ENCODE data around the gene ACTRT2.

The ACTRT2 gene

GRCh38 chr1:3052501-3052900 is 31.2 kb downstream of the ACTRT2 start:
- DNase-seq (ENCODE audit: low read depth in 2 of 2, low spot score in 1 of 2): no peak

GRCh38 chr1:3053366-3053980 is 32.2 kb downstream of the ACTRT2 start:
- DNase-seq (ENCODE audit: low read depth in 2 of 2, low spot score in 1 of 2): no peak

GRCh38 chr1:3053986-3054385 is 32.7 kb downstream of the ACTRT2 start:
- DNase-seq (ENCODE audit: low read depth in 2 of 2, low spot score in 1 of 2): no peak

DNA sequence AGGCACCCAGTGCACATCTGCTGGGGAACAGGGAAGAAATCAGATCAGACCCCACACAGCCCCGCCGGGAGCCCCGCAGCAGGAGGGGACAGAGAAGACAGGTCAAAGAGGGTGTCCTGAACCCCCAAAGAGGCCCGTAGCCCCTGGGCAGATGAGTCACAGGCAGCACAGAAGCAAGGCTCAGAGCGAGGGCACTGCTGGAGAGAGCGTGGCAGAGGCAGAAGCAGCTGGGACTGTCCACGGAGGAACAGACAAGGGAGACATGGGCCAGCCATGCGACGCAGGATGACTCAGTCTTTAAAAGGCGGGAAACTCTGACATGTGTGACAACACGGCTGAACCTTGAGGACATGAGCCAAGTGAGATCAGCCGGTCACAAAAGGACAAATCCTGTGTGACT is 33.2 kb downstream of the ACTRT2 start:
- no peak for DNase-seq (ENCODE audit: low read depth in 2 of 2, low spot score in 1 of 2)

DNA sequence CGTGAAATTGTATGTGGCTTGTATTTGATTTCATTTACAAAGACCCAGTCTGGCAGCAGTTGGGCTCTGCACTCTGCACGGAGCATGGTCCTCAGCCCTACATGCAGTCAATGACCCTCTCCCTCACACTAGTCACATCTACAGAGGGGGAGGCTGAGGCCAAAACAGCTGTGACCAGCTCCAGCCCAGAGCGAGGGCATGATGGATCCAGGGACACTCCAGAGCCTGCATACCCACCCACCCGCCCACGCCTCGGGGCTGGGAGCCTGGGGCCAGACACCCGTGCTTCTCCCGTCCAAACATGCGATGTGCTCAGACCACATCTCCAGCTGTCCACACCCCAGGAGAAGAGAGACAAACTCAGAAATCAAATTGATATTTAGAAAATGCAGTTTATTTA is 33.8 kb downstream of the ACTRT2 start:
- no peak for DNase-seq (ENCODE audit: low read depth in 2 of 2, low spot score in 1 of 2)

DNA sequence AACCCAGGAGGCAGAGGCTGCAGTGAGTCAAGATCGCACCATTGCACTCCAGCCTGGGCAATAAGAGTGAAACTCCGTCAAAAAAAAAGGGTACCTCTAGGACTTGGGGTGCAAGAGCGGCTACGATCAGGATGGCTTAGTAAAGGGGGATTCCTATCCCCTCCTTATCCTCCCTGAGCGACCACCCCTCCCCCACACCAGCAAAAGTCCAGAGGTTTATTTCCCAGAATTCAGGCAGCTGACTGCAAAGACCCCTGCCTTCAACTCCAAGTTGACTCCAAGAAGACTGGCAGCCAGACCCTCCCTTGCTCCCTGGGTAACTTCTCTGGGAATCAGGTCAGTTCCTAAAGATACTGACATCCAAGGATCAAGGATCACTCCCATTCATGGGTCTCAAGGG is 35.4 kb downstream of the ACTRT2 start:
- DNase-seq (ENCODE audit: low read depth in 2 of 2, low spot score in 1 of 2): no peak

DNA sequence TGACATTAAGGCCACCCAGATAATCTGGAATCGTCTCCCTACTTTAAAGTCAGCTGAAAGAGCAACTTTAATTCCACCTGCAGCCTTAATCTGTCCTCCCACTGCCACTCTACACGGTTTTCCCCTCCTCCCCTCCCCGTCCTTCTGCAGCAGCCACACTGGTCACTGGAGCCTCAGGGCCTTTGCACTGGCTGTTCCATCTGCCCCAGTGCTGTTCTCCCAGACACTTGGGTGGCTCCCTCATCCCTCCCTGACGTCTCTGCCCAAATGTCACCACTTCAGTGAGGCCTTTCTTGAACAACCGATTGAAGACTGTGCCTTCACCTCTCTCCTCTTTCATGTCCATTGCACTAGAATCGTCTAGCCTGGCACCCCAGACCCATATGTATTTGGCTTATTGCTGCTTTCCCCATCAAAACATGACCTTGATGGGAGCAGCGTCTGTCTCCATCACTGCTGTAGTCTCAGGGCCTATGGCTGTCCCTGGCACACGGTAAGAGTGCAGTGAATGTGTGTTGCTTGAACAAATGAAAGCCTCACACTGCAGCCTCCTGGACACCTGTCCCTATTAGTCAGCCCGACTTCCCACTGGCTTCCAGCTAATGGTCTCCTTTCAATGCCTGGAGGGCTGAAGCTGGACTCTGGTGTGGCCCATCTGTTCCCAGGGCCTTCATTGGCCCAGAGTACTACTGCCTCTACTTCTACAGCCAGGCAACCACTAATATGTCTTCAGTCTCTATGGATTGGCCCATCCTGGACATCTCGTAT is 37.2 kb downstream of the ACTRT2 start:
- DNase-seq (ENCODE audit: low read depth in 2 of 2, low spot score in 1 of 2): no peak

GRCh38 chr1:3060127-3060526 is 38.9 kb downstream of the ACTRT2 start:
- no peak for DNase-seq (ENCODE audit: low read depth in 2 of 2, low spot score in 1 of 2)

DNA sequence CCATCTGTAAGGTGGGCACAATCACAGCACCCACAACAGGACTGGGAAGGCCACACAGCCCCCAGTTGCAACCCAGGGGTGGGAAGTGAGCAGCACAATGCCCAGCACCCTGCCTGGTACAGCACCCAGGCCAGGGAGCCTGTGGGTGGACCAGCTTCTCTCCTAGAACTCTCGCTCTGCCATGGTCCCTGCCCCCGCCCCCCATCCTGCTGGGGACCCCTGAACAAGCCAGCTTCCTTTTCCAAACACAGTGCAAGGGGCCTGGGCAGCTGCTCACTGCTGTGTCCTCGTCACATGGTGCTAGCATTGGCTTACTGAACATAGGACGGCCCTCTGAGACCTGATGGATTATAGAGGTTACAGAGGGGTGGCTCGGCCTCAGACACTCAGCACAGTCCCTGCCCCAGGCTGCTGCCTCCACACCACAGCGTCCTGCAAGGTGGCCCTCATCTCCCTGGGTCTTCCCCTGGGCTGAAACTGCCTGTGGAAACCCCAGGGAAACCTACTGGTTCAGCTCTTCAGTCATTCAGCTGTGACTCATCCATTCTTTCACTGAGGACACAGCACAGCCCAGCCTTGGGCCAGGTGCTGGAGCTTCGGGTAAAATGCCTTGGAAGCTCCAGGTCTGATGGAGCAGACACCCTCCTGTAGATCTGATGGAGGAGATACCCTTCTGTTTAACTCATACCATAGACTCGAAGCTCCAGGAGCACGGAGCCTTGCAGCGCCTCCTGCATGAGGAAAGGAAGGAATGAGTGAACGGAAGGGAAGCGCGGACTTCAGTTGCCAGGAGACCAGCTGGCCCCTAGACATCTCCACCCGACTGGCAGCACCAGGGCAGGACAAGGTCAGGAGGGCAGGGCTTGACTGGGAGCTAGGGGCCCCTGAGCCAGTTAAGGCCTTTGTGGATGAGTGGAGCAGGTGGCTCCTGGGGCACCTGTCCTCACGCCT is 39.6 kb downstream of the ACTRT2 start:
- no peak for DNase-seq (ENCODE audit: low read depth in 2 of 2, low spot score in 1 of 2)

- DNase-seq (ENCODE audit: low read depth in 2 of 2, low spot score in 1 of 2): no peak
Observed at GRCh38 chr1:3061566-3061965, 40.3 kb downstream of the ACTRT2 start.

- DNase-seq (ENCODE audit: low read depth in 2 of 2, low spot score in 1 of 2): no peak
Observed at GRCh38 chr1:3061981-3062615, 40.8 kb downstream of the ACTRT2 start.

DNA sequence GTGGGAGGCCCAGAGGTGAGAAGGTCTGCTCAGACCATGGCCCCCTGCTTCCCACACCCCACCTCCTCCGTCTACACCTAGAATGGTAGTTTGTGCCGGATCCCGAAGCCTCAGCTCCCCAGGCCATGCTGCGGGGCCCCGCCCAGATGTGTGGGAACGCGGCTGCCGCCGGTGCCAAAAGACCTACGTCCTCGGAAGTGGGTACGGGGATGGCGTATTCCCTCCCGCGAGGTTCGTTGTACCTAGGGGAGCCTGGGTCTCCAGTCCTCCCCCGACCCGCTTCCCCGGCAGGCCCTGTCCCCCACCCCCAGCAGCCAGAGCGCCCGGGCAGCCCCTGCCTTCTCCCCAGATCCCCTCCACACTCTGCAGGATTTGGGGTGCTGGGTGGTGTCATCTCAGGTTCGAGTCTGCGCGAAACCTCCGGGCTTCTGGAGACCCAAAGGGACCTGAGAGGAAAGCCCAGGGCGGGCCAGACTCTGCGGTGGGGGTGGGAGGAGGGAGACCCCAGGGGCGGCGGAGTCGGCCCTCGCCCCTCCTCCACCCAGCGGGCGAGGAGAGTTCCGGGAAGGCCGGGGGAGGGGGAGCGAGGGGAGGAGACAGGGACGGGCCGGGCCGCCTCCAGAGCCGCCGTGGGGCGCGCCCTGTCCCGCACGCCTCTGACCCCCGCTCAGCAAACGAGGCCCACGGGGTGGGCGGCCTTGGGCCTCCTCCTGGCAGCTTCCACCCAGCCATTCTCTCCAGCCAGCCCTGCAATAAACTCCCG is 41.5 kb downstream of the ACTRT2 start:
- no peak for DNase-seq (ENCODE audit: low read depth in 2 of 2, low spot score in 1 of 2)

DNA sequence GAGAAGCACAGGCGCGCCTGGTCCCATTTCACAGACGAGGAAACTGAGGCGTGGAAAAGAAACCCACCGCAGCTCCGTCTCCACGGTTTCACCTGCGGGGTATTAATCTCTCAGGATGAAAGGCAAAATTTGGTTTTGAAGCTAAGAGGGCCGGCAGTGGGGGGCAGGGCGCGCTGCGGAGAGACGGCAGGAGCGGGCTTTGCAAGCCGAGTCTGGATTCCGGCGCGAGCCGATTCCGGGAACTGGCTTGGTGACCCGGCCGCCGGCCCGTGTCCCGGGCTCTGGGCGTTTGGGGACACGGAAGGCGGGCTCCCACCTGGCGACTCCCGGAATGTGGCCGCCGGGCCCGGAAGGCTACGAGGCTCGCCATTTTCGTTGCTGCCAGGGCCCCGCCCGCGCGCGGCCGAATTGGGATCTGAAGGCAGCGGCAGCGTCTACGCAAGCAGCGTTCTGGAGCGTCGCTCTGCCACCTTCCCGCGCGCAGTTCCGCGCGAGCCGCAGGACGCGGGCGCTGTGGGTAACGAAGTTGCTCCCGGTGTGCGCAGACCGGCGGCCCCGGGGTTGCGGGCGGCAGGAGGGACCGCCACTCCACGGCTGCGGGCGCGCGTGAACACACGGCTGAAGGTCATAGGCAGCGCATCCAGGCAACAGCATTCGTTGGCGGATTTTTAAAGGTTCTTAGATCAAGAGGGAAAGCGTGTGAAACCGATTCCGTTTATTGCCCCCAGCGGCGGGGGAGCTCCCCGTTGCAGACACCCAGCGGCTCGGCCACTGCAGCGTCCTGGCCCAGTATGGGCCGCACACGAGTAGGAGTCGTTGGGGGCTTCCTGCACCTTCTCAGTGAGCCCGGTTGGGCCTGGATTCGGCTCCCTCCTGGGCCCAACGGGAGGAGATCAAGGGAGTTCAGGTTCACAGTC is 42.4 kb downstream of the ACTRT2 start:
- DNase-seq (ENCODE audit: low read depth in 2 of 2, low spot score in 1 of 2): no peak

- no peak for DNase-seq (ENCODE audit: low read depth in 2 of 2, low spot score in 1 of 2)
Observed at GRCh38 chr1:3064296-3064850, 43.1 kb downstream of the ACTRT2 start.

DNA sequence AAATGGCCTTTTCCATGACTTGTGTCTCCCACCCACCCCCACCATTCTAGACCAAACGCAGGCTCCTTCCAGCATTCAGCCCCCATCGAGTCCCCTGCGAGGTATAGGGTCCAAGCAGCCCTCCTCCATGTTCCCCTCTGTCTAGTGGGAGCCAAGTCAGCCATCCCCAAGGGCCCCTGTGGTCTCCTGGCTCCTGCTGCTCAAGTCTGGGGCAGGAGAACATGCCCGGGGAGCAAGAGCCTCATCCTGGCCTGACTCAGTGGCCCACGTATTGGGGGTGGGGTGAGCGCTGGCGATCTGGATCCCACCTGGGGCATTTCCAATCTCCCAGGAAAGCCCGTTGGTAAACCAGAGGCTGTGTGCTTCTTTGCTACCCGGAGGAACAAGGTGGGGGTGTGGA is 43.6 kb downstream of the ACTRT2 start:
- DNase-seq (ENCODE audit: low read depth in 2 of 2, low spot score in 1 of 2): no peak

GRCh38 chr1:3065396-3065795 is 44.1 kb downstream of the ACTRT2 start:
- no peak for DNase-seq (ENCODE audit: low read depth in 2 of 2, low spot score in 1 of 2)

DNA sequence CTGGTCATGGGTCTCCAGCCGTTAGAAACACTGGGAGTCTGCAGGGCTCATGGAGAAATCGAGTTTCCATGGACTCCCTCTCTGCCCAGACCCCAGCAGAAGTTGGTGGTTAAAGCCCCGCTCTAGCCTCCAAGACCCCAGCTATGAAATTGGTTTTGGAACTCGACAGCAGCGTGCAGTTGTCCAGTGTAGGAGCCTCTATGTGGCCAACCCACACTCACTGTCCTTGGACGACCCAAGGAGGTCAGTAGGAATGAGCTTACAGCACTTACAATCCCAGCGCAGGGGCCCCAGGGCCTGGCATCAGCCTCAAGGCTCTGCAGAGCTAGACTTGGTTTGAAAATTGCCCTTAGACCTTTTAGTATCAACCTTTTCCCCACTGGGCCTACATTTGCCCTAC is 44.5 kb downstream of the ACTRT2 start:
- no peak for DNase-seq (ENCODE audit: low read depth in 2 of 2, low spot score in 1 of 2)

GRCh38 chr1:3066250-3066711 is 45.0 kb downstream of the ACTRT2 start:
- no peak for DNase-seq (ENCODE audit: low read depth in 2 of 2, low spot score in 1 of 2)

GRCh38 chr1:3066826-3067225 is 45.6 kb downstream of the ACTRT2 start:
- DNase-seq (ENCODE audit: low read depth in 2 of 2, low spot score in 1 of 2): no peak
